C4-2B (cell line): ENCODE results near the gene TNS3.

ENCODE experiments used
- H3K27ac ChIP-seq: fragments of 450-650 bp; 2 replicates; pipeline ENCODE4 v1.5.1; 2017
- CTCF ChIP-seq: fragments of 450-650 bp; conservative IDR thresholded peaks from 2 replicates; pipeline ENCODE4 v1.5.1; 2017; ENCODE audit warnings: mild to moderate bottlenecking
- ZFX ChIP-seq: fragments of 450-650 bp; IDR thresholded peaks from 2 replicates; pipeline ENCODE4 v1.6.1; 2017

Gene TNS3

GRCh38 chr7:47351233-47352154, 230.4 kb downstream of the TNS3 start:
- no peak overlapping the region for H3K27ac ChIP-seq
- TF ChIP-seq CTCF (no peak), ZFX (no peak)

- TF ChIP-seq CTCF (no peak), ZFX (no peak)
- H3K27ac ChIP-seq, result no peak overlapping the region
Observed at GRCh38 chr7:47350425-47350824, 231.5 kb downstream of the TNS3 start.

GRCh38 chr7:47349401-47349800, 232.5 kb downstream of the TNS3 start:
- TF ChIP-seq ZFX, result no peak
- TF ChIP-seq CTCF, result no peak
- H3K27ac ChIP-seq, result no peak overlapping the region

- no peak overlapping the region for H3K27ac ChIP-seq
- TF ChIP-seq ZFX, result no peak
- TF ChIP-seq CTCF, result no peak
Observed at GRCh38 chr7:47347816-47348385, 234.0 kb downstream of the TNS3 start.

GRCh38 chr7:47347346-47347745, 234.6 kb downstream of the TNS3 start:
- no peak overlapping the region for H3K27ac ChIP-seq
- TF ChIP-seq CTCF, result no peak
- no peak for TF ChIP-seq ZFX

- no peak overlapping the region for H3K27ac ChIP-seq
- TF ChIP-seq ZFX (no peak), CTCF (no peak)
Observed at GRCh38 chr7:47346377-47346914, 235.5 kb downstream of the TNS3 start.

- TF ChIP-seq CTCF (no peak), ZFX (no peak)
- no peak overlapping the region for H3K27ac ChIP-seq
Observed at GRCh38 chr7:47345857-47346298, 236.0 kb downstream of the TNS3 start.
